Measurements from ENCODE around the gene CCR4. TPM values are rescaled to one million over a fixed set of nuclear protein-coding genes. Genes with fewer than 3 reads are reported as not detected.

Gene CCR4
- total RNA-seq, 1 experiment from 2014 or later, result 0.22 TPM

- TF ChIP-seq TCF7 (CRISPR knock-in tag; IDR thresholded peaks at IDR 0.05; ENCODE audit: low read depth) (no peak), CBFB (CRISPR knock-in tag; IDR thresholded peaks at IDR 0.05; ENCODE audit: low read depth) (no peak), ERG (CRISPR knock-in tag; IDR thresholded peaks at IDR 0.05) (no peak), AFF4 (CRISPR knock-in tag; IDR thresholded peaks at IDR 0.05; ENCODE audit: borderline replicate concordance) (no peak), ZNF232 (CRISPR knock-in tag; IDR thresholded peaks at IDR 0.05) (no peak), GTF2I (CRISPR knock-in tag; conservative IDR thresholded peaks at IDR 0.05) (no peak), ZMAT4 (CRISPR knock-in tag; IDR thresholded peaks at IDR 0.05) (no peak), ETV6 (CRISPR knock-in tag; IDR thresholded peaks at IDR 0.05) (no peak), ATF6 (CRISPR knock-in tag; IDR thresholded peaks at IDR 0.05) (no peak), HMGXB4 (CRISPR knock-in tag; IDR thresholded peaks at IDR 0.05) (no peak), E2F1 (CRISPR knock-in tag; IDR thresholded peaks at IDR 0.05) (no peak), ZNF138 (CRISPR knock-in tag; conservative IDR thresholded peaks at IDR 0.05) (no peak), ZNF281 (CRISPR knock-in tag; IDR thresholded peaks at IDR 0.05) (no peak), MAX (CRISPR knock-in tag; IDR thresholded peaks at IDR 0.05) (no peak), MYBL2 (CRISPR knock-in tag; IDR thresholded peaks at IDR 0.05) (no peak), PRDM15 (CRISPR knock-in tag; IDR thresholded peaks at IDR 0.05) (no peak), ZNF425 (CRISPR knock-in tag; conservative IDR thresholded peaks at IDR 0.05) (no peak), ZNF121 (CRISPR knock-in tag; IDR thresholded peaks at IDR 0.05) (no peak)
Measured at GRCh38 chr3:32983124-32983523, 31.7 kb downstream of the CCR4 start.

More at GRCh38 chr3:32983124-32983523, 31.7 kb downstream of the CCR4 start:
- H3K4me1 Mint-ChIP-seq, result no peaks in the 10 kb centered on the region
- CTCF ChIA-PET, result no interaction called here
- H3K27me3 Mint-ChIP-seq (ENCODE audit: low read depth), result no peaks in the 10 kb centered on the region; the same call in 1 of the 2 replicates
- no peak overlapping the region for H3K4me3 Mint-ChIP-seq
- DNase-seq (ENCODE audit: low spot score) (no peak), ATAC-seq (no peak)
- POLR2A ChIA-PET, result no interaction called here
- no peak overlapping the region for H3K27ac Mint-ChIP-seq
- peaks cover 4% of the 10 kb centered on the region; the same call in 1 of the 2 replicates for H3K9me3 Mint-ChIP-seq
- H3K36me3 Mint-ChIP-seq, result no peaks in the 10 kb centered on the region
